Nephron progenitor cell (in vitro differentiated cells): ENCODE results near the gene UNK.

Experiments used
- DNase-seq: peaks from one replicate; pipeline ENCODE4 v3.0.0; 2021
- H3K27ac Mint-ChIP-seq: 2 replicates; pipeline ENCODE4 v1.8.0; 2021; ENCODE audit warnings: mild to moderate bottlenecking, moderate library complexity, mixed read lengths
- H3K27me3 Mint-ChIP-seq: 2 replicates; pipeline ENCODE4 v1.8.0; 2021; ENCODE audit warnings: mild to moderate bottlenecking, low read depth, mixed read lengths; ENCODE audit not compliant: poor library complexity
- H3K36me3 Mint-ChIP-seq: 2 replicates; pipeline ENCODE4 v1.8.0; 2021; ENCODE audit warnings: low read depth, mixed read lengths
- H3K4me1 Mint-ChIP-seq: 2 replicates; pipeline ENCODE4 v1.8.0; 2021; ENCODE audit warnings: mixed read lengths
- H3K4me3 Mint-ChIP-seq: 2 replicates; pipeline ENCODE4 v1.8.0; 2021; ENCODE audit warnings: mild to moderate bottlenecking, moderate library complexity, mixed read lengths
- H3K9me3 Mint-ChIP-seq: 2 replicates; pipeline ENCODE4 v1.8.0; 2021; ENCODE audit warnings: mild to moderate bottlenecking, moderate library complexity, mixed read lengths
- CTCF ChIP-seq: fragments of 200-600 bp; sonication (generic); IDR thresholded peaks from 2 replicates; pipeline ENCODE4 v1.5.0; 2021; ENCODE audit warnings: antibody characterized with exemption

UNK gene

GRCh38 chr17:75769536-75769935 is 15.1 kb upstream of the UNK start:
- no peak overlapping the region for H3K4me3 Mint-ChIP-seq
- H3K36me3 Mint-ChIP-seq = peaks cover 3% of the 10 kb centered on the region
- H3K27me3 Mint-ChIP-seq = peaks cover 14% of the 10 kb centered on the region
- TF ChIP-seq CTCF = no peak
- H3K9me3 Mint-ChIP-seq = no peaks in the 10 kb centered on the region
- peaks cover 22% of the 10 kb centered on the region for H3K4me1 Mint-ChIP-seq
- H3K27ac Mint-ChIP-seq = no peak overlapping the region
- no peak for DNase-seq

- no peak for TF ChIP-seq CTCF
- Mint-ChIP-seq H3K36me3 (peaks cover 7% of the 10 kb centered on the region), H3K27ac (peak overlapping the region; percentile 43), H3K27me3 (peaks cover 7% of the 10 kb centered on the region), H3K4me1 (peaks cover 38% of the 10 kb centered on the region), H3K4me3 (no peak overlapping the region), H3K9me3 (no peaks in the 10 kb centered on the region)
- DNase-seq = no peak
Observed at GRCh38 chr17:75771334-75772281, 13.0 kb upstream of the UNK start.

- Mint-ChIP-seq H3K4me1 (peaks cover 55% of the 10 kb centered on the region), H3K27me3 (peaks cover 7% of the 10 kb centered on the region), H3K36me3 (peaks cover 23% of the 10 kb centered on the region), H3K9me3 (no peaks in the 10 kb centered on the region), H3K27ac (peak overlapping the region; percentile 94), H3K4me3 (no peak overlapping the region)
- DNase-seq = no peak
- no peak for TF ChIP-seq CTCF
Observed at GRCh38 chr17:75773121-75773807, 11.3 kb upstream of the UNK start.

- Mint-ChIP-seq H3K36me3 (peaks cover 30% of the 10 kb centered on the region), H3K27ac (no peak overlapping the region), H3K9me3 (no peaks in the 10 kb centered on the region)
Observed at GRCh38 chr17:75773808-75774470, 10.7 kb upstream of the UNK start.

GRCh38 chr17:75774471-75774990 is 10.1 kb upstream of the UNK start:
- Mint-ChIP-seq H3K36me3 (peaks cover 32% of the 10 kb centered on the region), H3K4me3 (no peak overlapping the region), H3K27me3 (peaks cover 4% of the 10 kb centered on the region), H3K9me3 (peaks cover under 1% of the 10 kb centered on the region), H3K27ac (peak overlapping the region; percentile 66), H3K4me1 (peaks cover 59% of the 10 kb centered on the region)
- no peak for TF ChIP-seq CTCF
- DNase-seq = no peak

More at GRCh38 chr17:75773808-75774470, 10.7 kb upstream of the UNK start:
- no peak for TF ChIP-seq CTCF
- DNase-seq = no peak
- Mint-ChIP-seq H3K4me1 (peaks cover 59% of the 10 kb centered on the region), H3K4me3 (no peak overlapping the region), H3K27me3 (peaks cover 4% of the 10 kb centered on the region)
